Measurements from ENCODE around the gene ARID3A.
A peak's percentile ranks its signal among the peaks of the same experiment; 100 is the strongest.

GRCh38 chr19:913080-913748 lies 12.6 kb upstream of the ARID3A start, which contains the start of gene R3HDM4:
- TF ChIP-seq CTCF (IDR thresholded peaks at IDR 0.05 in 4 of 5, conservative IDR thresholded peaks at IDR 0.05 in 1 of 5), result no peak
- TF ChIP-seq POLR2A (IDR thresholded peaks at IDR 0.05), result peak; percentile 62 to 77

All from gastrocnemius medialis (tissue), 4 donors.